Raji (cell line): ENCODE results near the gene CEACAM5.

Source experiments
- POLR2A ChIP-seq: IDR thresholded peaks from 2 replicates; pipeline ENCODE4 v1.6.1; 2011; ENCODE audit warnings: low read depth, low read length, control low read depth; ENCODE audit not compliant: insufficient read depth

CEACAM5 gene

DNA sequence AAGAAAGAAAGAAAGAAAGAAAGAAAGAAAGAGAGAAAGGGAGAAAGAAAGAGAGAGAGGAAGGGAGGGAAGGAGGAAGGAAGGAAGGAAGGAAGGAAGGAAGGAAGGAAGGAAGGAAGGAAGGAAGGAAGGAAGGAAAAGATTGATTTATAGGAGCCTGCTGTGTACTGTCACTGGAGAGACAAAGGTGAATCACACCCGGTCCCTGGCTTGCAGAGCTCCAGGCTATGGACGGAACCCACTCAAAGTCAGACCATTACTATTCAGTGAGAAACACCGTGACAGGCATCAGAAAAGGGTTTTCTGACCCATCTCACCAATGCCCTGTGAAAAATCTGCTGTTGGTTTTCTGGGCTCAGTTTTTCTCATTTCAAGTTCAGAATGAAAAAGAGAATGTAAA is 39.6 kb downstream of the CEACAM5 start:
- no peak for TF ChIP-seq POLR2A

GRCh38 chr19:41753159-41753558 is 44.7 kb downstream of the CEACAM5 start:
- TF ChIP-seq POLR2A = no peak

DNA sequence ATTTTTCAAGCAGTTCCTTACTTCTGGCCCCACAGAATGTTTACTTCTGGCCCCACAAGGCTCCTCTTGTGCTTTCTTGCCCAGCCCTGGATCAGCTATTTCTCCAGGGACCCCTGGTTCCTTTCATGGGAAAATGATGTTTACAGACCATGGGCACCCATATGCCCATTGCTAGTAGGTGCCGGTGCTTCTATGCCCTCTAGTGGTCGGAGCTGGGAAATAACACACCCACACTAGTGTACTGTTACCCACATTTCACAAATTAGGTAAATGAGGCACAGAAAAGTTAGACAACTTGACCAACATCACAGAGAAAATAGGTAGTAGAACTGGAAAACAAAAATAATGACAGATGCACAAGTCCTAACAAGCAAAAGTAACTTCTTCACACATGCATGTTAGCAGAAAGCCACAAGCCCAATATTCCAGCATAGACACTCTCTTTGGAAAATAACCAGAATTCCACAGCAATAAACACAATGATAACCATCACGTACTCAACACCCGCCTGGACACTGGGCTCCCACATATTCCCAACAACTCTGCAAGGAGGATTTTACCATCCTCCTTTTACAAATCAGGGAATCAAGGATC is 45.6 kb downstream of the CEACAM5 start:
- no peak for TF ChIP-seq POLR2A

DNA sequence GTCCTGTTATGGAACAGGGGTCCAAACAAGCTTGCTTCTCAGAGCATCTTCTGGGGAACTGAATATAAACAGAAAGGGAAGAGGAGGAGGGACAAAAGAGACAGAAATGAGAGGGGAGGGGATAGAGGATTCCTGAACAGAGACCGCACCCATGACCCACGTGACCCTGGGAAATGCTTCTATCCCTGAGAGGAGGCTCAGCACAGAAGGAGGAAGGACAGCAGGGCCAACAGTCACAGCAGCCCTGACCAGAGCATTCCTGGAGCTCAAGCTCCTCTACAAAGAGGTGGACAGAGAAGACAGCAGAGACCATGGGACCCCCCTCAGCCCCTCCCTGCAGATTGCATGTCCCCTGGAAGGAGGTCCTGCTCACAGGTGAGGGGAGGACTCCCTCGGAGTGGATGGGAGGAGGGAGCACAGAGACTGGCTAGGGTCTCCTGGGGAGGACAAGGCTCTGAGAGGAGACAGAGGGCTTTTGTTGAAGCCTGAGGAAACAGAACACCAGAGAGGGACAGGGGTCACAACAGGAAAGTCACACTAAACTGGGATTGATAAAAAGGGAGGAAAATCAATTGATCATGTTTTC is 47.0 kb downstream of the CEACAM5 start, which contains the start of gene CEACAM6:
Gene CEACAM6 (plus strand): TSS at position 203 of the 586 bp plus-strand sequence. CDS start 109 bp downstream, at position 312.
- TF ChIP-seq POLR2A = no peak

GRCh38 chr19:41758846-41759245 is 50.4 kb downstream of the CEACAM5 start:
- no peak for TF ChIP-seq POLR2A

DNA sequence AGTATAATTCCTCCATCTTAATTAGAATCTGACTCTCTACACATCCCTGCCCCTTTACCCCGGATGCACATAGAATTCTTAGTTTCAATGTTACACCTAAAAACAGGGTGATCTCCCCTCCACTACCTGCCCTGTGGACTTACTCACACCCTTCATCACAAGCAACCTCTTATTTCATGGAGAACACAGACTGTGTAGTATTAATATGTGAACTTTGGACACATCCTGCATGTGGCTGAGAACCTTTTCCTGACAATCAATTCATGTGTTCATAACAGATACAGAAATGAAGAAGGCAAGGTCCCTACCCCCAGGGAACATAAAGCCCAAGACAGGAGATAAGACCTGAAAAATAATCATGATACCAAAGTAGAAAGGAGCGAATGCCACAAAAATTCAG is 58.7 kb downstream of the CEACAM5 start:
- TF ChIP-seq POLR2A = no peak

DNA sequence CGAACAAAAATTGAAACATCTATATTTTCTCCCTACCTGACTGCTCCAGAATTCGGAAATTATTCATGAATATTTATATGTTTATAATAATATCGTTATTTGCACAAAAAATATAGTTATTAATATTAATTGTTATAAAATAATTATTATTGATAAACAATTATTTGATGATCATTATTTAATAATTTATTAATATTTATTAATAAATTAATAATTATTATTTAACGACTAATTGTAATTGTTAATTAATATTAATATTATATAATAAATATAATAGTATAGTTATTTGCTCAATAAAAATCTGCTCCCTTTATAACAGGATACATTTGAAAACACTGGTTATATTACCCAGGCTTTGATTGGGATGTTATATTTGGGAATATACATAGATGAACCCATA is 61.2 kb downstream of the CEACAM5 start:
- no peak for TF ChIP-seq POLR2A

GRCh38 chr19:41771410-41771809 is 63.0 kb downstream of the CEACAM5 start:
- no peak for TF ChIP-seq POLR2A

GRCh38 chr19:41774515-41774980 is 66.1 kb downstream of the CEACAM5 start:
- no peak for TF ChIP-seq POLR2A

- TF ChIP-seq POLR2A = no peak
Observed at GRCh38 chr19:41776700-41777099, 68.3 kb downstream of the CEACAM5 start.
